HEK293 (cell line): ENCODE data around the gene SLC25A36.
A peak's percentile ranks its signal among the peaks of the same experiment; 100 is the strongest.

ENCODE experiments used
- BCL11A ChIP-seq: fragments of 450-650 bp; formaldehyde crosslinking; IDR thresholded peaks from 2 replicates; pipeline ENCODE4 v1.5.1; 2016; ENCODE audit warnings: low read depth, missing biosample characterization, missing genetic modification characterization
- GLI4 ChIP-seq: fragments of 450-650 bp; formaldehyde crosslinking; IDR thresholded peaks from 2 replicates; pipeline ENCODE4 v1.5.1; 2016; ENCODE audit warnings: missing biosample characterization, missing genetic modification characterization
- MYNN ChIP-seq: fragments of 450-650 bp; formaldehyde crosslinking; IDR thresholded peaks from 2 replicates; pipeline ENCODE4 v1.5.1; 2016; ENCODE audit warnings: missing biosample characterization, missing genetic modification characterization, borderline replicate concordance
- OSR2 ChIP-seq: fragments of 450-650 bp; formaldehyde crosslinking; IDR thresholded peaks from 2 replicates; pipeline ENCODE4 v1.5.1; 2016; ENCODE audit warnings: missing biosample characterization, missing genetic modification characterization
- REST ChIP-seq: fragments of 450-650 bp; formaldehyde crosslinking; IDR thresholded peaks from 2 replicates; pipeline ENCODE4 v1.5.1; 2016; ENCODE audit warnings: missing biosample characterization, missing genetic modification characterization
- SALL2 ChIP-seq: fragments of 450-650 bp; formaldehyde crosslinking; IDR thresholded peaks from 2 replicates; pipeline ENCODE4 v1.5.0; 2017; ENCODE audit warnings: missing biosample characterization, mild to moderate bottlenecking, missing genetic modification characterization, borderline replicate concordance
- SP7 ChIP-seq: fragments of 450-650 bp; formaldehyde crosslinking; IDR thresholded peaks from 2 replicates; pipeline ENCODE4 v1.5.1; 2016; ENCODE audit warnings: missing biosample characterization, missing genetic modification characterization
- TSHZ1 ChIP-seq: fragments of 450-650 bp; formaldehyde crosslinking; IDR thresholded peaks from 2 replicates; pipeline ENCODE4 v1.5.1; 2016; ENCODE audit warnings: missing biosample characterization, missing genetic modification characterization, borderline replicate concordance
- YY1 ChIP-seq: fragments of 450-650 bp; formaldehyde crosslinking; IDR thresholded peaks from 2 replicates; pipeline ENCODE4 v1.5.1; 2018; ENCODE audit warnings: missing biosample characterization, missing genetic modification characterization
- ZBTB21 ChIP-seq: fragments of 450-650 bp; formaldehyde crosslinking; IDR thresholded peaks from 2 replicates; pipeline ENCODE4 v1.5.1; 2017; ENCODE audit warnings: missing biosample characterization, missing genetic modification characterization
- ZBTB8A ChIP-seq: fragments of 450-650 bp; formaldehyde crosslinking; IDR thresholded peaks from 2 replicates; pipeline ENCODE4 v1.5.1; 2016; ENCODE audit warnings: missing biosample characterization, missing genetic modification characterization
- ZNF114 ChIP-seq: fragments of 450-650 bp; formaldehyde crosslinking; IDR thresholded peaks from 2 replicates; pipeline ENCODE4 v1.5.0; 2017; ENCODE audit warnings: missing biosample characterization, missing genetic modification characterization
- ZNF121 ChIP-seq: fragments of 450-650 bp; formaldehyde crosslinking; IDR thresholded peaks from 2 replicates; pipeline ENCODE4 v1.5.1; 2016; ENCODE audit warnings: missing biosample characterization, missing genetic modification characterization
- ZNF132 ChIP-seq: fragments of 450-650 bp; formaldehyde crosslinking; IDR thresholded peaks from 2 replicates; pipeline ENCODE4 v1.5.1; 2017; ENCODE audit warnings: missing biosample characterization, missing genetic modification characterization, borderline replicate concordance
- ZNF148 ChIP-seq: fragments of 450-650 bp; formaldehyde crosslinking; IDR thresholded peaks from 2 replicates; pipeline ENCODE4 v1.5.0; 2017; ENCODE audit warnings: missing biosample characterization, missing genetic modification characterization, borderline replicate concordance
- ZNF175 ChIP-seq: fragments of 450-650 bp; formaldehyde crosslinking; IDR thresholded peaks from 2 replicates; pipeline ENCODE4 v1.5.1; 2016; ENCODE audit warnings: missing biosample characterization, missing genetic modification characterization
- ZNF202 ChIP-seq: fragments of 450-650 bp; formaldehyde crosslinking; IDR thresholded peaks from 2 replicates; pipeline ENCODE4 v1.5.1; 2016; ENCODE audit warnings: missing biosample characterization, missing genetic modification characterization, borderline replicate concordance
- ZNF239 ChIP-seq: fragments of 450-650 bp; formaldehyde crosslinking; IDR thresholded peaks from 2 replicates; pipeline ENCODE4 v1.5.1; 2016; ENCODE audit warnings: missing biosample characterization, missing genetic modification characterization
- ZNF354C ChIP-seq: fragments of 450-650 bp; formaldehyde crosslinking; IDR thresholded peaks from 2 replicates; pipeline ENCODE4 v1.5.1; 2016; ENCODE audit warnings: missing biosample characterization, missing genetic modification characterization, low read depth, borderline replicate concordance
- ZNF37A ChIP-seq: fragments of 450-650 bp; IDR thresholded peaks from 2 replicates; pipeline ENCODE4 v1.5.1; 2018; ENCODE audit warnings: missing biosample characterization, missing genetic modification characterization
- ZNF473 ChIP-seq: fragments of 450-650 bp; formaldehyde crosslinking; IDR thresholded peaks from 2 replicates; pipeline ENCODE4 v1.5.1; 2017; ENCODE audit warnings: missing biosample characterization, missing genetic modification characterization
- ZNF513 ChIP-seq: fragments of 450-650 bp; IDR thresholded peaks from 2 replicates; pipeline ENCODE4 v1.5.1; 2018; ENCODE audit warnings: missing biosample characterization, missing genetic modification characterization
- ZNF600 ChIP-seq: fragments of 450-650 bp; formaldehyde crosslinking; IDR thresholded peaks from 2 replicates; pipeline ENCODE4 v1.5.1; 2016; ENCODE audit warnings: missing biosample characterization, missing genetic modification characterization
- ZNF623 ChIP-seq: fragments of 450-650 bp; formaldehyde crosslinking; IDR thresholded peaks from 2 replicates; pipeline ENCODE4 v1.5.1; 2016; ENCODE audit warnings: missing biosample characterization, missing genetic modification characterization
- ZNF768 ChIP-seq: fragments of 450-650 bp; formaldehyde crosslinking; IDR thresholded peaks from 2 replicates; pipeline ENCODE4 v1.5.1; 2018; ENCODE audit warnings: missing biosample characterization, mild to moderate bottlenecking, missing genetic modification characterization
- ZNF777 ChIP-seq: fragments of 450-650 bp; formaldehyde crosslinking; IDR thresholded peaks from 2 replicates; pipeline ENCODE4 v1.5.1; 2017; ENCODE audit warnings: missing biosample characterization, missing genetic modification characterization, borderline replicate concordance
- ZSCAN23 ChIP-seq: fragments of 450-650 bp; formaldehyde crosslinking; IDR thresholded peaks from 2 replicates; pipeline ENCODE4 v1.5.1; 2016; ENCODE audit warnings: missing biosample characterization, missing genetic modification characterization
- ZSCAN5A ChIP-seq: fragments of 450-650 bp; formaldehyde crosslinking; IDR thresholded peaks from 2 replicates; pipeline ENCODE4 v1.5.1; 2016; ENCODE audit warnings: missing biosample characterization, missing genetic modification characterization

The SLC25A36 gene

GRCh38 chr3:140941434-140942220 is at the start of gene SLC25A36 (continued):
- TF ChIP-seq ZSCAN5A (tag by site-specific recombination) (no peak), ZNF473 (tag by site-specific recombination) (no peak), MYNN (tag by site-specific recombination) (no peak), ZNF600 (tag by site-specific recombination) (peak; percentile 64), ZSCAN23 (no peak), REST (tag by site-specific recombination) (no peak), TSHZ1 (tag by site-specific recombination) (no peak), ZBTB8A (tag by site-specific recombination) (peak; percentile 68), SP7 (tag by site-specific recombination) (peak; percentile 78), ZNF623 (tag by site-specific recombination) (no peak; the same call in 1 of the 2 replicates), ZNF37A (tag by site-specific recombination) (no peak), ZNF121 (tag by site-specific recombination) (no peak), ZNF132 (tag by site-specific recombination) (no peak), ZNF114 (tag by site-specific recombination) (no peak), YY1 (tag by site-specific recombination) (no peak), SALL2 (tag by site-specific recombination) (no peak), ZNF777 (no peak), OSR2 (tag by site-specific recombination) (no peak), ZNF513 (tag by site-specific recombination) (no peak), ZNF175 (tag by site-specific recombination) (no peak), ZNF239 (no peak), GLI4 (tag by site-specific recombination) (no peak), ZNF202 (tag by site-specific recombination) (no peak), ZBTB21 (peak; percentile 96), ZNF148 (tag by site-specific recombination) (no peak), ZNF354C (tag by site-specific recombination) (no peak), ZNF768 (no peak), BCL11A (tag by site-specific recombination) (no peak)
